T1000 (cell line): Measurements from ENCODE around the gene PTH1R.

Experiments
- DNase-seq: peaks from one replicate; lab custom pipeline; 2025; ENCODE audit warnings: mixed read lengths; lab: John Stamatoyannopoulos, UW

Gene PTH1R

DNA sequence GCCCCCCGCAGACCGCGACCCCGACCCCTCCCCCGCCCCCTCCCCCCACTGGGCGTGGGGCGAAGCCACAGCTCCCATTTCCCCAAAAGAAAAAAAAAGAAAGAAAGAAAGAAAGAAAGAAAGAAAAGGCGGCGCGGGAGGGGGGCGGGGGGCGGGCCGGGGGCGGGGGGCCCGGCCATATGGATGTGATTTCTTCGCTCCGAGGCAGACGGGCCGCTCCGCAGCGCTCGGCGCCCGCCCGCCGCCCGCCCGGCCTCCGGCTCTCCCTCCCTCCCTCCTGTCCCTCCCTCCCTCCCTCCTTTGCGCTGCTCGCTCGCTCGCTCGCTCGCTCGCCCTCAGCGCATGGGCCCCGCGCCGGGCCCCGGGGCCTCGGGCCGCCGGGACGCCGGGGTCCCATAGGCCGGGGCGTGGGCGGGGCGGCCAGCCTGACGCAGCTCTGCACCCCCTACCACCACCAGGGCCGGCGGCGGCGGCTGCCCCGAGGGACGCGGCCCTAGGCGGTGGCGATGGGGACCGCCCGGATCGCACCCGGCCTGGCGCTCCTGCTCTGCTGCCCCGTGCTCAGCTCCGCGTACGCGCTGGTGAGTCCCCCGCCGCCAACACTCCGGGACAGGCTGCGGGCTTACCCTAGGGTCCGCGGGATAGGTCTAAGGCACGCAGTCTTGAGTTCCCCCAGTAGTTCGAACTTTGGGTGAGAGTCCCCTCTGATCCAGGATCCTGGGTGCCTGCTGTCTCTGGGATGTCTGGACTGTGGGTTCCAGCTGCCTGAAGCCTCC, 5.7 kb downstream of the PTH1R start:
- no peak for DNase-seq

DNA sequence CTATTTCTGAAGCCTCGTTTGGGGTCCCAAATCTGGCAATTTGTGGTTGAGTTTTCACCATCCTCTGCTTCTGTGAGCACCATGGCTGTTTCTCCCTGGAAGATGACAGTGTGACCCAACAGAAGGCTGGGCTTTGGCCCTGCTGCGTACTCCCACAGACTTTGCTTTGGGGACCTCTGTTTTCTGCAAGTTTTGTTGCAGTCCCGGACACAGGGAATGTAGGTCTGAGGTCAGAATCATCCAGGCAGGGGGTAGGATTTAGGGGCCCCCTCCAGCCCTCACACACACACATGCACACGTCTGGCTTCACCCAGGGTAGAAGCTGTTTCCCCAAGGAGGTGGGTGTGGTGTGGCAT, 6.3 kb downstream of the PTH1R start:
- no peak for DNase-seq

DNA sequence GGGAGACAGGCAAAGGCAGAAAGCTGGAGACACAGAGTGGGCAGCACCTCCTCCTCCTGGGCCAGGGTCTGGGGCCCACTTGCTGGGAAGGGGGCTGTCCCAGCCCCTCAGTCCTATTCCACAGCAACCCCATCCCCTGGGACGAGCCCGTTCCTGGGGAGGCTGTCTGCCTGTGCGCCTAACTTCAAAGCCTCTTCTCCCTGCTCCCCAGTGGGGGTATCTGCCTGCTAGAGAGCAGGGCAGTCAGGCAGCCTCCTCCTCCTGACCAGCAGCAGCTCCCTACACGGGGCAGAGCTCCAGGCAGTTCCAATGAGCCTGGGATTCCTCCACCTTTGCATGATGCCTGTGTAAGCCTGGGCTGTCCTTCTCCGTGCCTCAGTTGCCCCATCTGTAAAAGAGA, 6.9 kb downstream of the PTH1R start:
- DNase-seq, result no peak

DNA sequence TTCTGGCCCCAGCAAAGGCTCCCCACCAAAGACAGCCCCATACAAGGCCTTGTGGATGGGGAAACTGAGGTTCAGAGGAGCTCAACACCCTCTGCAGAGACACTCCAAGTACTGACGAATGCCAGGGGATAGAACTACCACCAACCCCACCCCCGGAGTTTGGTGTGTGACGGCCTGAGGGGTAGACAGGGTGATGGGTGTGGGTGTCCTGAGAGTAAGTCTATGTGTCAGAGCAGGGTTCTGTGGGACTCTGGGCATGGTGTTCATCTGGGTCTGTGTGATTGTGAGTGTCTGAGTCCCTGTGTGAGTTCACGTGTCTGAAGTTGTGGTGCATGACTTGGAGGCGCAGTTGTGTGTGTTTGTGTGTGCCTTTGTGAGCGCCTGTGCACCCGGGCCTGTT, 7.4 kb downstream of the PTH1R start:
- DNase-seq, result no peak

DNA sequence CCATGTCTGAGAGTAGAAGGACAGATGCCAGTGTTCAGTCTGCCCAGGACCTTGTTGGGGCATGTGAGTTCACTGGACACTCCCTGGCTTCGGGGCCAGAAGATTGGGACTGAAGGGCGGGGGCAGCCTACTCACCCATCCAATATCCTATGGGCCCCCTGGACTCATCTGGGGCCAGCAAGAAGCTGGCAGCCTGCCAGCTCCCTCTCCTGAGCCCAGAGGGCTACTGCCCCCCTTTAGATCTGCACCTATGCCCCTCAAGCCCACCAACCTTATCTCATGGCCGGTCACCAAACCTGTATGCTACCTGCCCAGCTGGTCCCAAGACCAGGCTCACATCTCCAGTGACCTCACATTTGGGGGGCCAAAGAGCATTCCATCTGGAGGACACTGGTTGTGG, 8.1 kb downstream of the PTH1R start:
- DNase-seq, result no peak

DNA sequence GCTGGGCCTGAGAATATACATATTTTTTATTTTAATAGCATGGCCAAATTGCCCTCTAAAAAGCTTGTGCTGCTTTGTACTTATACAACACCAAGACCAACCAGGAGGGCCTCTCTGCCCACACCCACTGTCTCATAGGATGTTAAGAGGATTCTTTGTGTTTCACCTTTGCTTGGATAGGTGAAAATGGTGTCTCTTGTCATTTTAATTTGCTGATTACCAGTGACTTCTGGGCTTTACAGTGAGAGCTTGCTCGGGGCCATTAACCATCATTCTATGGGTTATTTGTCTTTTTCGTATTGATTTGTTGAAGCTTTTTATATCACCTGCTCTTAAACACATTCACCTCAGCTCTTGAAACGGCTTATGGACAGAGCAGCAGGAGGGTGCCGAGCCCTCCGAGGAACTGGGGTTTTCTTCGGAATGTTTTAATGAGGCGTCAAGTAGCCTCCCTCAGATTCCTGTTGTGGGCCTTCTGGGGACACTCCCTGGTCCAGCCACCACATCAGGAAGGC, 10.5 kb downstream of the PTH1R start:
- DNase-seq, result no peak

DNA sequence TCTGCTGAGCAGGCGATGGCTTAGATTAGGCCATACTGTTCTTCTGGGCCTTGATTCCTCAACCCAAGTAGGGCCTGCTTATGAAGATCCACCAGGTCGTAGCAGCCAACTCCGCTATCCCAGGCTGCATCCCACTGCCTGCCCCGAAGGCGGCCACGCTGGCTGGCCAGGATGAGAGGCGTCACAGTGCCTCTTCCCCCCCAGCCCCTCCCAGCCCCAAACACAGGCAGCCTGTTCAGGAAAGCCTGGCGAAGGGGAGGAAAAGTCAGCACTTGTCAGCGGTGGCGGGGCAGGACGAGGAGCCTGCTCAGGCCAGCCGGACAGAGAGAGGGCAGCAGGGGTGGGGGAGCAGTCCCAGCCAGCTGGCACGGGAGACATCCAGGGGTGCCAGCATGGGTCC, 11.2 kb downstream of the PTH1R start:
- DNase-seq, result no peak

DNA sequence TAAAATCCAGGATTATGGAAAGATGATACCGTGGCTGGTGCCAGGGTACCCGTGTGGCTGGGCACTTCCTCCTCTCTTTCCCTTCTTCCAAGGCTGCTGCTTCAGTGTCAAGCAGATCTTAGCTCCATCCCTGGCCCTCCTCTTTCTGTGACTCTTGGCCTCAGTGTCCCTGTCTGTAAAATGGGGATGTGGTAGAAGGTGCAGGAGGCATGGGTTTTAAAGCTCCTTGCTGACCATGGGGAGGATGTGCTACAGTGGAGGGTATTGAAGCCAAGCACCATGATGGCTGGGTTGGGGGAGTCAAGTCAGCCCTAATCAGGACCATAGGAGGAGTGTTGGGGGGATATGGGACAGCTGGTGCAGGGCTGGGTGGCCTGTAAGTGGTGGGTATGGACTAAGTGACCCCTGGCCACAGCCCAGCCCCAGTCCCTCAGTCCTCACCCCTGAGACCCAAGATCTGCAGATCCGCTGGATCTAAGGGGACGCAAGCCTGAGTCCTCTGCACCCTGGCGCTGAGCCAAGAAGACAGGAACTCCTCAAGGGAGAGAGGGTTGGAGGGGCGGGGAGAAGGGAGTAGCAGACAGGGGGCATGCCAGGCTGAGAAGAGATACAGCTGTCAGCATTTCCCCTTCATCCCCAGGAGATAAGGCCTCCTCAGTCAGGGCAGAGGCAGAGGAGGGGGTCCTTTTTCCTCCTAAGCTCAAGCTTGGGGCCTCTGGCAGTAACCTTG, 12.0 kb downstream of the PTH1R start:
- DNase-seq, result no peak

DNA sequence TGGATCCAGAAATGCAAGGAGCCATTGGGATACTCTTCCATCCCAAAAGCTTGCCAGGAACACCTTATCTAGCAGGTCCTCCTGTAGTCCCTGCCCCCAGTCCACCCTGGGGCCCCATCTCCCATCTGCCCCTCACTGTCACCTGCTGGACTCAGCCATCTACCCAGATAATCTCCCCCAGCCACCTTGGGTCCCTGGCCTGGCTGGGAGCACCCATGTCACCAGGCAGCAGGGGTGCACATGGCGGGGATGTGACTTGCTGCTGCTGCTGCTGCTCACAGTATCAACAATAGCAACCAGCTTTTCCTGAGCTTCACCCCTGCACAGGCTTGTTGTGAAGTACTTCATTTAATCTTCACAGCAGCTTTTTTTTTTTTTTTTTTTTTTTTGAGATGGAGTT, 12.6 kb downstream of the PTH1R start:
- no peak for DNase-seq

DNA sequence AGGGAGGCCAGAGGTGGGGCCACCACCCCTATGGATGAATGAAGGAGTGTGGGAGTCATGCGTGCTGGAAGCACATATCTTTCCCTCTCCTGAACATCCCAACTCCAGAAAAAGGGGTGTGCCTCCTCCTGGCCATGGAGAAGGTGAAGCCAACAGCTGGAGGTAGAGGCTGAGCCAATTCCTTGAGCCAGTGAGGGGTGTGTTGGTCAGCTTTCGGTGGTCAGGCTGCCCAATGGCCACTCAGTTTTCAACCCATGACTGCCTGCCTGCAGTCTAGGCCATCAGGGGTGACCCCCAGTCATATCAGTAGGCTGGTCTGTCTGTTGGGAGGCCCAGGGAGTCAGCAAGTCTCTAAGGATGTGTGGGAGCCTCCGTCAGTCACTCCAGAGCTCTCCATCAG, 13.6 kb downstream of the PTH1R start:
- no peak for DNase-seq

DNA sequence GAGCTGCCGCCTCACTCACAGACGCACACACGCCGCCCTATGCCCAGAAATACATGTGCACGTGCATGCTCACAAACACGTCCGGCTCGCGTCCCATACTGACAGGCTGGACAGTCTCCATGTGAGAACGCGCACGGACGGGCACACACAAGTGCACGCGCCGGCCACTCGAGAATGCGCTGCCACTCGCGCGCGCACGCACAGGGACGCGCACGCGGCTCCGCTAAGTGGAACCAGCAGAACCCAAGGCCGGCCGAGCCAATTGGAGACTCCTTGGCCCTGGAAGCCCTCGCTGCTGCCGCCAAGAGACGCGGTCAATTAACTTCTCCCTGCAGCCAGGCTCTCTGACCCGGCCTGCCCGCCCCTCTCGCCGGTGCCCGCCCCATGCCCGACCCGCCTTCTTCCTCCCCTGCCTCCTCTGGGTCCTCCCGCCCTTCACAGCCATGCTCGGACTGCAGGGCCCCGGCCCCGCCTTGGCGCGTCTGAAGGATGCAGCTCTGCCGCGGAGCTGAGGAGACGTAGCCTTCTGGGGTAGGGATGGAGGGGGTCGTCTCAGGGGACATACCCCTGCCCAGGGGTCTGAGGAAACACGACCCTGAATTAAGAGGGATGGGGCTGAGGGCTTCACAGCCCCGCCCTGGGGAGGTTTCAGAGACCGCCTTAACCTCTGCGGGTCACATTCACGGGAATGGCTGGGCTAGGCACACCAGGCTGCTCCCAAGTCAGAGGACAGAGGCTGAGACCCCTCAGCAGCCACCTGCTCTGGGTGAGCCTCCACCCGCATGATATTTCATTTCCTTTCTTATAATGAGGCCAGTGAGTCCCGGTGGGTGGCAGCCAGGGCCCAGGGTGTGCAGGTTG, 15.0 kb downstream of the PTH1R start:
- no peak for DNase-seq

DNA sequence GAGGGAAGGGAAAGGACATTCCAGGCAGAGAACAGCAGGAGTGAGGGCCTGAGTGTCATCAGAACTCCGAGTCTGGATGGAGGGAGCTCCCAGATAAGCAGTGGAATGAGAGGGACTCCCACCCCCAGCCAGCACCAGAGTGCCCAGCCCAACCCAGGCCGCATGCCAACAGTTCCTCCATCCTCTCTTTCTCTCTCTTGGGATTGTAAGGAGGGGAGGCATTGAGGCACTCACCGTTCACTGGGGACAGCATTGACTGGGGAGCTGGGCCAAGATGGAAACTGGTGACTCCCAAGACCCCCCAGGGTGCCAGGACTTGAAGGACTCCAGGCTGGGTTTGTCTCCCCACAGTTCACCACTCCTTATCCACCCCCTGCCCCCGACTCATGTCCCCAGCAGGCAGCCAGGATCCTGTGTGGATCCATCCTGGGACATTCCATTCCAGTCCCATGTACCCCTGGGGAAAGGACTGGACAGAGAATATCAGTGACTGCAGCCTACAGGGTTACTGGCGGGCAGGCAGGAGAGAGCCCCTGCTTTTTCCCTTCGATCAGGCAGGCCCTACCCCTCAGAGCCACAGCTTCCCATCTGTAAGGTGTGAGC, 15.7 kb downstream of the PTH1R start:
- DNase-seq, result no peak

DNA sequence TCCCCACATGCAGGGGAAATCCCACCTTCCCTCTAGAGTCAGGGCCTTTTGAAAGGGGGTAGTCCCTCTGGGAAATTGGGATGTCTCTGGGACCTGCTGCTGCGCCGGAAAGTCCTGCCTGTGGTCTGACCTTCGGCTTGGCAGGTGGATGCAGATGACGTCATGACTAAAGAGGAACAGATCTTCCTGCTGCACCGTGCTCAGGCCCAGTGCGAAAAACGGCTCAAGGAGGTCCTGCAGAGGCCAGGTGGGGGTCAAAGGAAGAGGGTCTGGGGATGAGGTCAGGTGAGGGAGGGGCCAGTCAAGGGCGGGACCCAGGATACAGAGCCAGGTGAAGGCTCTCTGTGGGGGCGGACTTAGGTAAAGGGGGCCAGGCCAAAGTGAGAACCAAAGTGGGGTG, 16.2 kb downstream of the PTH1R start:
- no peak for DNase-seq

DNA sequence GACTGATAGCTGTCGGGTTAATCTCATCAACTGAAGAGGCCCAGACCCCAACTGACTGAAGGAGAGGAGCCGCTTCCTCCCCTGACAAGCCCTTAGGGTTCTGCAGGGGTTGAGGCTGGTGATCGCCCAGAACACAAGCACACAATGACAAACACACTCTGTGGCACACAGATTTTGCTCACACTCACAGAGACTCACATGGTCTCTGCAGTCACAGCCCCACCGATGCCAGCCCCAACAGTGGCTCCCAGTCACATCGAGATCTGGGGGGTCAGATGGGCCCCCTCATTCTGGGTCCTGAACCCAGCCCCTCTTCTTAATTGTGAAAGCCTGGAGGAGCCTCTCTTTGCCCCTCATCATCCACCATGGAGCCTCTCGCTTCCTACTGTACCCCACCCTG, 16.7 kb downstream of the PTH1R start:
- no peak for DNase-seq

DNA sequence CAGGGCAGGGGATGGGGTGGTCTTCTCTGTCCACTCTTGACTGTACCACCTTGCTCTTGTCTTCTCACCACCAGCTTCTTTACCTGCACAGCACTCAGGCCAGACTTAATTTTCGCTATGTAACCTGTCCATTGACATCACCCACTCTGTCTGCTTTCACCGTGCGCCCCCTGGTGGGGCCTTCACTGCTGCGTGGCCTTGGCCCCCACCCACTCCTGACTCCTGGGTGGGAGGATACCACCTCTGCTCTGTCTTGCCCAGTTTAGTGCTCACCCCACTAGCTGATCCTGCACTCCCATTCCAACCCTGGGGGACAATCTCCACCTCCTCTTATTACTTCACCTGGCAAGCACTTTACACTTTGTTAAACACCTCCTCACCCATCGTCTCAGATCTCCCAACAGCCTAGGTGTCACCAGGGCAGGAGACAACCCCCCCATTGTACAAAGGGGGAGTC, 17.7 kb downstream of the PTH1R start:
- no peak for DNase-seq

DNA sequence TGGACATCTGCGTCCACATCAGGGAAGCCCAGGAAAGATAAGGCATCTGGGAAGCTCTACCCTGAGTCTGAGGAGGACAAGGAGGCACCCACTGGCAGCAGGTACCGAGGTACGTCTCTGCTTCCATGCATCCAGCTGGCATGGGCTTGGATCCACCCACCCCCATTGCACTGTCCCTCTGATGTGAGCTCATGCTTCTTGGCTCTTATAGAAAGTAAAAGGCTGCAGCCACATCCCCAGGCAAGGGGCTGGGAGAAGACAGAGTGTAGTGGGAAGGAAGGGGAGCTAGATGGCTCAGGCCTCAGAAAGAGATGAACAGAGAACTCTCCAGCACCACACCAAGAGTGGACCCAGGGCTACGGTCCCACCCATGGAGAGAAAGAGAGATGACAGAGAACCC, 18.2 kb downstream of the PTH1R start:
- DNase-seq, result no peak

DNA sequence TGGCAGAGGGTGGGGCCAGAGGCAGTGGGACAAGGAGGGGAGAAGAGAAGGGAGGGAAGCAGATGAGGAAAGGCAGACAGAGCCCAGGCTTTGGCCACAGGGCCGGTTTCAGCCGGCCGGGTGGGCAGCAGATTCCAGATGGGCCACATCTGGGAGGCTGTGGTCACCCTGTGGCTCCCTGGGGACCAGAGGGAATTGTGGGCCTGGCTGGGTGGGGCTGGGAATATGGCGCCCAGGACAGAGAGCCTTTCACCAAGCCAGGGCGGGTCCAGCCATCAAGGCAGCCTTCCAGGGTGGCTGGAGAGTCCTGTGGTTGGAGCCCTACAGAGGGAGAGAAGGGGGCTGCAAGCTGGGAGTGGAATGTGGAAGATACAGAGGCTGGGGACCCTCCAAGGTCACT, 18.9 kb downstream of the PTH1R start:
- no peak for DNase-seq

DNA sequence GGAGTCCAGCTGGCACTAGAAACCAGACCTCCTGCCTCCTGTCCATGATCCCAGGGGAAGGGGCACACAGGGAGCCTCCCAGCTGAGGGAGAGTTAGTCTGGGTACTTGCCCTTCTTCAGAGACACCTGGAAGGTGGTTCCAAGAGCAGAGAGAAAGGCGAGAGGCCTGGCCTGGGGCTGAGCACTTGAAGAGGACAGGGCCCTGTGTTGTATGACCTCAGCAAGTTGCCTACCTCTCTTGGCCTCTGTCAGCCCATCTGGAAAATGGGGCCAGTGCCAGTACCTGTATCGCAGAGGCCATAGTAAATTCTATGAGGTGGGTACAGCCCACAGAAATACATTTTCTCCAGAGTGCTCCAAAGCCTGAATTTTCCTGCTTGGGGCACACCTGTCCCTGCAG, 19.5 kb downstream of the PTH1R start:
- DNase-seq, result no peak

DNA sequence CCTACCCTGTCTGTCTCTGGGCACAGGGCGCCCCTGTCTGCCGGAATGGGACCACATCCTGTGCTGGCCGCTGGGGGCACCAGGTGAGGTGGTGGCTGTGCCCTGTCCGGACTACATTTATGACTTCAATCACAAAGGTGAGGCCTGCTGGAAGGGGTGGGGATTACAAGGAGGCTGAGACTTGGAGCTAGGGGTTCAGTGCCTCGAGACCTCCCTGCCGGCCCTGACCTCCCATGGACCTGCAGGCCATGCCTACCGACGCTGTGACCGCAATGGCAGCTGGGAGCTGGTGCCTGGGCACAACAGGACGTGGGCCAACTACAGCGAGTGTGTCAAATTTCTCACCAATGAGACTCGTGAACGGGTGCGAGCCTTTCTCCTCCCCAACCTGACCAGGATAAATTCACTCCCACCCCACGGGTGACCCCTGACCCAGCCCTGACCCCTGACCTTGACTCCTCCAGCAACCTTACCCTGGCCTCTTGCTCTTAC, 20.4 kb downstream of the PTH1R start:
- DNase-seq, result no peak

DNA sequence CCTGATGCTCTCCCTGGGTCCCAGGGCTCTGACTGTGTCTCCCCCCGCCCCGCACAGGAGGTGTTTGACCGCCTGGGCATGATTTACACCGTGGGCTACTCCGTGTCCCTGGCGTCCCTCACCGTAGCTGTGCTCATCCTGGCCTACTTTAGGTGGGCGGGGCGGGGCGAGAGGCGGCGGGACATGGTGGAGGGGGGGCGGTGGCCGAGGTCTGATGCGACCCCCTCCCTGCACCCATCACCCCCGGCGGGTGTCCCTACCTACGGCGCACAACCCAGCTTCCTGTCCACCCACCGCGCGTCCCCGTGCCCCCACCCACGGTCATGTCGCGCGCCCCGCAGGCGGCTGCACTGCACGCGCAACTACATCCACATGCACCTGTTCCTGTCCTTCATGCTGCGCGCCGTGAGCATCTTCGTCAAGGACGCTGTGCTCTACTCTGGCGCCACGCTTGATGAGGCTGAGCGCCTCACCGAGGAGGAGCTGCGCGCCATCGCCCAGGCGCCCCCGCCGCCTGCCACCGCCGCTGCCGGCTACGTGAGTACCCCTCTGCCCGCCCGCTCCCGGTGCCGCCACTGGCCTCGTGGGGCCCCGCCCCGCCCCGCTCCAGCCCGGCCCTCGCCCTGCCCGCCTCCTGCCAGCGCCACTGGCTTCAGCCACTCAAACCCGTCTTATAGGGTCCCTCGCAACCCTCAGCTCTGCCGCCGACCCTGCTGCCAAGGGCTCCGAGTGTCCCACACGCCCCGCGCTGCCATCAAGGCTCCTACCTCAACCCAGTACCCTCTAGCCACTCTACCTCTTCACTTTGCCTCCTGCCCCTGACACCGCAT, 21.0 kb downstream of the PTH1R start:
- DNase-seq, result no peak
